Stimulated activated CD4-positive, alpha-beta T cell treated with anti-CD3 and anti-CD28 coated beads, Interleukin-2, amount 100 ng/mL, for 4 hours (primary cell): ENCODE measurements around the gene PPEF2.

Experiments
- DNase-seq: peaks from one replicate; pipeline ENCODE4 v3.0.0-alpha.2; 2020; ENCODE audit warnings: low read depth

Gene PPEF2

DNA sequence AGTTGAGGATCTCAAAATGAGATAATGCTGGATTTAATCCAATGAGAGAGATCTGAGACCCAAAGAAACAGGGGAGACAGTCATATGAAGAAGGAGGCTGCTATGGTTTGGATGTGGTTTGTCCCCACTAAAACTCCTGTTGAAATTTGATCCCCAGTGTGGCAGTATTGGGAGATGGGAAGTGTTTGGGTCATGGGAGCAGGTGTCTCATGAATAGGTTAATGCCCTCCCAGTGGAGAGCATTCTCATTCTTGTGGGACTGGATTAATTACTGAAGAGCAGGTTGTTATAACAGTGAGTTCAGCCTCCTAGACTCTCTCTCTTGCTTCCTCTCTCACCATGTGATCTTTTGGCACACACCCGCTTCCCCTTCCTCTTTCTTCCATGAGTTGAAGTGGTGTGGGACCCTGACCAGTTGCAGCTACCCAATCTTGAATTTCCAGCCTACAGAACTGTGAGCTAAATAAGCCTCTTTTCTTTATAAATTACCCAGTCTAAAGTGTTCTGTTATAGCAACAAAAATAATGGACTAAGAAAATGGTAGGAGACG is 70.3 kb downstream of the PPEF2 start:
- no peak for DNase-seq

DNA sequence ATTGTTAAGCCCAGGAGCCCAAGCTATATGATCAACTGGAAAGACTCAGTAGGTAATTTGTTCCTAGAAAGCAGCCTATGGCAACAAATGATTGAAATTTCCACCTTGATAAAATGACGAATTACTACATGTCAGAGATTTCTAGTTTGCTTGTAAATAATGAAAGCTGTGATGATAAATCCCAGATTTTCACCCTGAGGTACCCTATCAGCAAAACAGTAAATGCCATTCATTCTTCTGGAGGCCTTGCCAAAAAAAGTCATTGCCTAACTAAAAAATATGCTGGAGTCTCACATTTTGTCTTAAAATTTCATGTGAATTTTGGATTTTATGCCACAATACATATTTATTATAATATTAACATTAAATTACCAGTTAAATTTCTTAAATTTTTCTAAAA is 71.3 kb downstream of the PPEF2 start:
- DNase-seq, result no peak

DNA sequence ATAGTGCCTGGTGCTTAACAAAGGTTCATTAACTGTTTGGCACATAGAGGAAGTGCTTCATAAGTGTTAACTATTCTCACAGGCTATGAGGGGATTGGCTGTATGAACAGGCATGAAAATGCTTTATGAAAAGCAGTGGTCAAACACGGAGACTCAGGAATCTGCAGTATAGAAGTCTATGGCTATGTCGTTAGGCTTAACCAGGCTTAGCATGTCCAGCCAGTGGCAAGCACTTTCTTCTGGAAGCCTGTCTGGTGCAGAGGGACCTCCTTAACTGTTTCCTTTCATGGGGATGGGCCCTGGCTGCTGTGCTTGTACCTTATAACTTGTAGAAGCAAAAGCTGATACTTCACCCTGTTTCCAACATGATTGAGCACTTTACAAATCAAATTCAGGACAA is 78.4 kb downstream of the PPEF2 start:
- DNase-seq, result no peak

DNA sequence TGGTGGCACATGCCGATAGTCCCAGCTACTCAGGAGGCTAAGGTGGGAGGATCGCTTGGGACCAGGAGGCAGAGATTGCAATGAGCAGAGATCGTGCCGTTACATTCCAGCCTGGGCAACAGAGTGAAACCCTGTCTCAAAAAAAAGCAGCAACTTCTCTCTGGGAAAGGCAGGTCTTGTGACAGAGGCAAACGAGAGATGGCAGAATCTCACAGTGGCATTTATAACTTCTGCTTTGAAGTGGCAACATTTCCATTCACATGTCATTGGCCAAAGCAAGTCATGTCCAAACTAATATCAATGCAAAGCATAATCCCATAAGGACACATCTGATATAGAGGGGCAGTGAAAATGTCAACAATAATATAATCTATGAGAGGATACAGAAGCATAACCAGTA is 79.8 kb downstream of the PPEF2 start:
- DNase-seq, result no peak

DNA sequence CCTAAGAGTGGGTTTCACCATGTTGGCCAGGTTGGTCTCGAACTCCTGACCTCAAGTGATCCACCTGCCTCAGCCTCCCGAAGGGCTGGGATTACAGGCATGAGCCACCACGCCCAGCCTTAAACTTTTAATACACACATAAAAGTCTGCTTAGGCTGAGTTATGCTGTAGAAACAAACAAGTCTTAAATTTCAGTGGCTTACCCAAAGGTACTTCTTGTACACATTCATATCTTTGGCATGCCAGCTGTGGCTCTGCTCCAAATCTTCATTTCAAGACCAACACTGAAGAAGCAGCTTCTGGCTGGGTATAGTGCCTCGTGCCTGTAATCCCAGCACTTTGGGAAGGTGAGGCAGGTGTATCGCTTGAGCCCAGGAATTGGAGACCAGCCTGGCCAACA is 80.3 kb downstream of the PPEF2 start:
- DNase-seq, result no peak

DNA sequence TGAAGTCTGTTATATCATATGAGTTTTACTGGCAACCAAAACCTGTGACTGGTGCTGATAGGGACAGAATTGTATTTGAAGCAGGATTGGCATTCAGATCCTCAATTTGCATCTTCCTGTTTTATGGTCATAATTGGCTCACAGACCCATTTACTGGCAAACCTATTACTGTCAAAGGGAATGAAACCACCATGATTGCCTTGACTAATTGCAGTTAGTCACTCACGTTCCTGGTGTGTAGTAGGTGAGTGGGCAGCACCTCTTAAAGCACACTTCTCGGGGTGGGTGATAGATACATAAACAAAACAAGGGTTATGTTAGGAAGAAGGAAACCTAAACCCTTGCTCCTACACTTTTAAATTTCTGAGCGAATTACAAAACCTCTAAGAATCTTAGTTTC is 81.0 kb downstream of the PPEF2 start:
- DNase-seq, result no peak

DNA sequence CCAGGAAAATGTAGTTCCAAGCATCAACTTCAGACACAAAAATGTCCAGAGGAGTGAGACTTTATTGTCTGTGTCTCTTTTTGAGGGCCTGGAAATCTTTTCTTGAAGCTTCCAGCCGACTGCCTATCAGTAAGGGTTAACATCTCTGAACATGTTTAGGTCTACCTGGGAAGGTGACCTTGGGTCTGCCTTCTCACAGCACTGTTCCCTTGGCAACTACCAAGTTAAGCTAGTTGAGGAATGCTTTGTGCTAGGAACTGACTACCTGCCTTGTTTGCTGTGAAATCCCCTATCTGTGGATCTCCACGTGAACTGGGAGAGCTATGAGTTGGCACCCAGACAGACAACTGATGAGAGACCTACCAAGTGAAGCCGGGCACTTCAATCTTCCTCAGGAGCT is 81.6 kb downstream of the PPEF2 start:
- DNase-seq, result no peak

DNA sequence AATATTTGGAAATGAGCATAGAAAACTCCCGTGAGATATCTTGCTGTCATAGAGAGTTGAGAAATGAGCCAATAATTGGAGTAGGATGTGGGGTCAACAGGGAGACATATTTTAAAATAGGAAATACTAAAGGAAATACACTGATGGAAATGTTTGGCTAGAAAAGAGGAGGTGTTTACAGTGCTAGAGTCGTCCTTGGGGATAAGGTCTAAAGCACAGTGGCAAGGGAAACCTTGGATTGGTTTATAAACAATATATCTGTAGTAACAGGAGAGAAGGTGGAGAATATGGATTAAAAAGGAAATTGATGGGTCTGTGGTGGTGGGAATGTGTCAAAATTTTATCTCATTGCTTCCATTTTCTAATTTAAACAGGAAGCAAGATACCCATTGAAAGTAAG is 82.1 kb downstream of the PPEF2 start:
- DNase-seq, result no peak

DNA sequence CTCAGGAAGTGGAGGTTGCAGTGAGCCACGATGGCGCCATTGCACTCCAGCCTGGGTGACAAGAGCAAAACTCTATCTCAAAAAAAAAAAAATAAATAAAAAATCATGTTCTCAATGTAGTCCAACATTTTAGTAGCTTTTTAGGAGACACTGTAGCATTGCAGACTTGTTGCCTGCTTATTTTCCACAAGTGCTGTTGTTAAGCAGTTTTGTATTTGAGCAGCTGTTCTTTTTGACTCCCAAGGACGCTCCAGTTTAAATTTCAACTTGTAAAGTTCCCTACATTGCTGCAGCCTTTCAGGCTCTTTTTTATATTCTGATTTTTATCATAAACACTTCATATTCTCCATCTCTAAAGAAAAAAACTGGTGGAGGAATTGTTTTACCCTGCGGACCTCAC is 83.1 kb downstream of the PPEF2 start:
- DNase-seq, result no peak

DNA sequence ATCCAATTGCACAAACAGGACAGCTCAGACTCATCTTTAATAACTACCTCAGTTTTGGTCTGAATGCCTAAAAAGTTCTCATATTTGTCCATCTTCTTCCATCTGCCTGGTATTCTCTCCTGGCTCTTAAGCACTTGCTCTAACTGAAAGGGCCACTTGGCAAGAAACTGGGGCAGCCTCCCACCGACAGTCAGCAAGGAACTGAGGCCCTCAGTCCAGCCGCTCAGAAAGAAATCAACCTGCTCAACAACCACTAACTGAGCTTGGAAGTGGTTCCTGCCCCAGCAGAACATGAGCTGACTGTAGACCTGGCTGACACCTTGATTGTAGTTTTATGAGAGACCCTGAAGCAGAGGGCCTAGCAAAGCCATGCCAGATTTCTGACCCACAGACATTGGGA is 84.4 kb downstream of the PPEF2 start:
- no peak for DNase-seq
